Lower leg skin (tissue), 4 donors: Measurements from ENCODE around the gene COX6B1. TPM values are rescaled to one million over a fixed set of nuclear protein-coding genes. Genes with fewer than 3 reads are reported as not detected.

Experiments
- DNase-seq, 2 donors: peaks; one replicate each; pipeline ENCODE4 v3.0.0-alpha.2; 2019; ENCODE audit warnings: low spot score in 2 of 2
- H3K4me3 ChIP-seq: fragments of 200-600 bp; sonication (generic); 2 replicates; pipeline ENCODE4 v1.5.1; 2017; ENCODE audit warnings: mild to moderate bottlenecking, low read depth; ENCODE audit not compliant: poor library complexity, severe bottlenecking
- CTCF ChIP-seq, 3 donors: fragments of 450-650 bp; IDR thresholded peaks; one replicate each; pipeline ENCODE4 v1.5.1; 2016; ENCODE audit warnings: antibody characterized with exemption in 3 of 3, mild to moderate bottlenecking in 3 of 3, moderate library complexity in 2 of 3
- POLR2A ChIP-seq, 2 donors: fragments of 450-650 bp; IDR thresholded peaks; one replicate each; pipeline ENCODE4 v1.6.1; 2016 to 2017; ENCODE audit warnings: antibody characterized with exemption in 2 of 2, mild to moderate bottlenecking in 1 of 2, moderate library complexity in 1 of 2
- WGBS, 2 donors: methylation state at CpG; one replicate each; pipeline ENCODE4 v1.1.5; 2018; 5-methylcytosine and 5-hydroxymethylcytosine counted together
- intact Hi-C: fragments of 100-400 bp; cut with DNase I; formaldehyde crosslinking; loops from one replicate; pipeline ENCODE4 v1.15.0; 2023; ENCODE audit warnings: low total_unique reads
- total RNA-seq, 4 donors: library from RNA; depleted of rRNA; stranded (reverse); fragments of >200 nt; gene quantifications; one replicate each; pipeline ENCODE4 v1.1.0, GENCODE V29; 2016

The COX6B1 gene
- total RNA-seq, 4 donors from 2014 or later, result 266 to 629 (median 309) TPM

GRCh38 chr19:35639321-35639639, 8.8 kb upstream of the COX6B1 start:
- no peak for DNase-seq
- intact Hi-C loops, result no loop called here
- 42 to 43% methylated on average over 6 of the region's 6 CpGs for WGBS, 2 donors
- TF ChIP-seq CTCF (IDR thresholded peaks at IDR 0.05) (no peak), POLR2A (IDR thresholded peaks at IDR 0.05) (no peak)
- no peak overlapping the region for H3K4me3 ChIP-seq

GRCh38 chr19:35639863-35640262, 8.3 kb upstream of the COX6B1 start:
- intact Hi-C loops, result no loop called here
- TF ChIP-seq CTCF (IDR thresholded peaks at IDR 0.05), result no peak
- no peak for TF ChIP-seq POLR2A (IDR thresholded peaks at IDR 0.05)
- H3K4me3 ChIP-seq, result no peak overlapping the region
- WGBS, 2 donors, result 83 to 90% methylated on average over 8 of the region's 8 CpGs
- no peak for DNase-seq

GRCh38 chr19:35641515-35642151, 6.5 kb upstream of the COX6B1 start, which contains the start of gene ETV2:
ETV2 (plus strand) TSS chr19:35641745; CDS start chr19:35642461, 716 bp downstream.
- TF ChIP-seq POLR2A (IDR thresholded peaks at IDR 0.05) (no peak), CTCF (IDR thresholded peaks at IDR 0.05) (no peak)
- WGBS, 2 donors, result 14 to 25% methylated on average over 25 to 28 of the region's 28 CpGs
- H3K4me3 ChIP-seq, result no peak within 1 kb of the TSS
- intact Hi-C loops, result no loop called here
- no peak for DNase-seq

- no peak overlapping the region for H3K4me3 ChIP-seq
- DNase-seq, result no peak
- intact Hi-C loops, result no loop called here
- TF ChIP-seq CTCF (IDR thresholded peaks at IDR 0.05) (no peak), POLR2A (IDR thresholded peaks at IDR 0.05) (no peak)
- WGBS, 2 donors, result 65 to 72% methylated on average over 10 of the region's 10 CpGs
Measured at GRCh38 chr19:35642312-35642711, 5.8 kb upstream of the COX6B1 start.

- WGBS, 2 donors, result 45 to 50% methylated on average over 9 to 11 of the region's 15 CpGs
- DNase-seq, result no peak
- intact Hi-C loops, result no loop called here
- TF ChIP-seq POLR2A (IDR thresholded peaks at IDR 0.05) (no peak), CTCF (IDR thresholded peaks at IDR 0.05) (no peak)
- H3K4me3 ChIP-seq, result peak overlapping the region; percentile 31
Measured at GRCh38 chr19:35642798-35643254, 5.3 kb upstream of the COX6B1 start.
